Measurements from ENCODE around the gene APC. TPM values are rescaled to one million over a fixed set of nuclear protein-coding genes. Genes with fewer than 3 reads are reported as not detected.
"Not testable (repeated sequence)": the region's sequence is repeated elsewhere in the genome, so short reads cannot be mapped to it uniquely, and the experiment has no call there.

Gene APC
- total RNA-seq, 1 experiment from 2014 or later, result 40.0 TPM

DNA sequence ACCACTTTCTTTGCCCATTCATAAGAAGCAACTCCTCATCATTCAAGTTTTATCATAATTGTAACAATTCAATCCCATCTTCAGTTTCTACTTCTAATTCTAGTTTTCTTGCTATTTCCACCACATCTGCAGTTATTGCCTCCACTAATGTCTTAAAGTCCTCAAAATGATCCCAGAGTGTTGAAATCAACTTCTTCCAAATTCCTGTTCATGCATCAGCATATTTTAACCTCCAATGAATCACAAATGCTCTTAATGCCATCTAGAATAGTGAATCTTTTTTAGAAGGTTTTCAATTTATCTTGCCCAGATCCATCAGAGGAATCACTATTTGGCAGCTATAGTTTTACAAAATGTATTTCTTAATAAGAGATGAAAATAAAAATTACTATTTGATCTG lies 120.2 kb downstream of the APC start (continued):
- TF ChIP-seq ZNF416 (CRISPR knock-in tag; IDR thresholded peaks at IDR 0.05) (no peak), EMX1 (CRISPR knock-in tag; IDR thresholded peaks at IDR 0.05) (no peak)

DNA sequence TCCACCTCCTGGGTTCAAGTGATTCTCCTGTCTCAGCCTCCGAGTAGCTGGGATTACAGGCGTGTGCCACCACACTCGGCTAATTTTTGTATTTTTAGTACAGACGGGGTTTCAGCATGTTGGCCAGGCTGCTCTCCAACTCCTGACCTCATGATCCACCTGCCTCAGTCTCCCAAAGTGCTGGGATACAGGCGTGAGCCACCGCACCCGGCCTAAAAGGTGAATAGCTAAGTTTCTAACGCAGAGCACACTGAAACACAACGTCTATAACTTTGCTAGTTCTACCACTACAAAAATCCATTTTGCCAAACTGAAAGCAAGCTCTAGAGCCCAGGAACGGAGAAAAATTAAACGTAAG lies 122.9 kb downstream of the APC start:
- peak overlapping the region; percentile 89 for H3K27ac Mint-ChIP-seq
- not testable (repeated sequence) for H3K9me3 Mint-ChIP-seq; ATAC-seq; DNase-seq (ENCODE audit: low spot score)
- H3K4me3 Mint-ChIP-seq, result peak overlapping the region; percentile 96
- ChIA-PET POLR2A (interaction anchor here (1.1 to 1.7 kb wide), 3 partner anchors 12 to 169 kb away, joined by 3 to 5 read pairs (median 3); no protein-coding TSS in a partner anchor), CTCF (interaction anchor here (0.9 to 1.9 kb wide), 4 partner anchors 12 to 368 kb away, joined by 3 to 21 read pairs (median 6); partner anchors contain the start of gene REEP5)
- peaks cover 28% of the 10 kb centered on the region for H3K27me3 Mint-ChIP-seq (ENCODE audit: low read depth)
- 0 out of 2 replicates have a peak, but pooled peaks have one; percentile 4 for TF ChIP-seq ZNF317 (CRISPR knock-in tag; IDR thresholded peaks at IDR 0.05; ENCODE audit: borderline replicate concordance, low read depth)
- peaks cover 25% of the 10 kb centered on the region for H3K36me3 Mint-ChIP-seq
- H3K4me1 Mint-ChIP-seq, result peaks cover 17% of the 10 kb centered on the region

DNA sequence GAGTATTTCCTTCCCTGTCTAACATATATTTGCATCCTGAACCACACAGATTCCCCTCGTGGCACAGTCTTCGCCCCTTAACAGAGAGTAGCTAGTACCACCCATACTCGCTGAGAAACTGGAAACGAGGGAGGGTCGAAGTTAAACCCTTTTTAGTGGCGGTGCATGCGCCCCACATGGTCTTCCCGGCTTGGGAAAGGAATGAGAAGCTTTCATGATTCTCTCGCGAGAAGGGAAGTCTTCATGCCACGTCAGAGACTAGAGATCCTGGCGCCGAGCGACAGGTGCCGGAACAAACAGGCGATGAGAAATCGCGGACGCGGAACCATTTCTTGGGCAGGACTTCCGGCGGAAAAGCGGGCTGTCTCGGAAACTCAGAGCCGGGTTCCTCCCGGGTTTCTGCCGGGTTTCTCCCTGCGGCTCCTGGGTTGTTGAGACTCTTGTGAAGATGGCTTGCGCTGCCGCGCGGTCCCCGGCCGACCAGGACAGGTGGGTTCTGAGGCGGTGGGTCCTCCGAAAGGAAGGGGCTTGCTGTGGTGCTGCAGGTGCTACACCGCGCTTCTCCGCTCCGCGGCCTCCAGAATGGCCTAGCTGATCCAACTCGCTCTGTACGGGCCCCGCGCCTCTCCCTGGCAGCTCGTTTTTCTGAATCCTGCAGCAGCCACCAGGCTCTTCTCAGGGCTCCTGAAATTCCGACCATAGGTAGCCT lies 123.4 kb downstream of the APC start, which contains the start of gene SRP19:
Gene SRP19 (plus strand): TSS at position 359 of the 709 bp plus-strand sequence. CDS start 90 bp downstream, at position 449.
- ATAC-seq (peak; percentile 93), DNase-seq (ENCODE audit: low spot score) (peak; percentile 91)
- Mint-ChIP-seq H3K27me3 (ENCODE audit: low read depth) (peaks cover 25% of the 10 kb centered on the region), H3K27ac (peak within 1 kb of the TSS; percentile 96), H3K4me1 (peaks cover 17% of the 10 kb centered on the region), H3K4me3 (peak within 1 kb of the TSS; percentile 96), H3K9me3 (peaks cover 5% of the 10 kb centered on the region; the same call in 1 of the 2 replicates), H3K36me3 (peaks cover 28% of the 10 kb centered on the region)
- CTCF ChIA-PET, result interaction anchor here (0.9 to 1.9 kb wide), 6 partner anchors 13 to 700 kb away, joined by 3 to 21 read pairs (median 4); partner anchors contain the start of gene REEP5
- POLR2A ChIA-PET, result interaction anchor here (0.6 to 1.7 kb wide), 4 partner anchors 11 to 170 kb away, joined by 3 to 5 read pairs (median 3); no protein-coding TSS in a partner anchor
- TF ChIP-seq NR2C2 (CRISPR knock-in tag; IDR thresholded peaks at IDR 0.05) (peak; percentile 85), ZNF317 (CRISPR knock-in tag; IDR thresholded peaks at IDR 0.05; ENCODE audit: borderline replicate concordance, low read depth) (0 out of 2 replicates have a peak, but pooled peaks have one; percentile 6), ZNF396 (CRISPR knock-in tag; IDR thresholded peaks at IDR 0.05; ENCODE audit: borderline replicate concordance) (no peak), NR3C1 (CRISPR knock-in tag; conservative IDR thresholded peaks at IDR 0.05; ENCODE audit: low read depth) (no peak), CBFB (CRISPR knock-in tag; IDR thresholded peaks at IDR 0.05; ENCODE audit: low read depth) (no peak), ZNF219 (CRISPR knock-in tag; IDR thresholded peaks at IDR 0.05; ENCODE audit: borderline replicate concordance) (no peak), SOX15 (CRISPR knock-in tag; IDR thresholded peaks at IDR 0.05) (no peak), KAT7 (CRISPR knock-in tag; IDR thresholded peaks at IDR 0.05; ENCODE audit: borderline replicate concordance) (no peak), TCF7 (CRISPR knock-in tag; IDR thresholded peaks at IDR 0.05; ENCODE audit: low read depth) (no peak), ATF1 (CRISPR knock-in tag; IDR thresholded peaks at IDR 0.05) (0 out of 2 replicates have a peak, but pooled peaks have one; percentile 21)
- TF ChIP-seq, protein P1, sequence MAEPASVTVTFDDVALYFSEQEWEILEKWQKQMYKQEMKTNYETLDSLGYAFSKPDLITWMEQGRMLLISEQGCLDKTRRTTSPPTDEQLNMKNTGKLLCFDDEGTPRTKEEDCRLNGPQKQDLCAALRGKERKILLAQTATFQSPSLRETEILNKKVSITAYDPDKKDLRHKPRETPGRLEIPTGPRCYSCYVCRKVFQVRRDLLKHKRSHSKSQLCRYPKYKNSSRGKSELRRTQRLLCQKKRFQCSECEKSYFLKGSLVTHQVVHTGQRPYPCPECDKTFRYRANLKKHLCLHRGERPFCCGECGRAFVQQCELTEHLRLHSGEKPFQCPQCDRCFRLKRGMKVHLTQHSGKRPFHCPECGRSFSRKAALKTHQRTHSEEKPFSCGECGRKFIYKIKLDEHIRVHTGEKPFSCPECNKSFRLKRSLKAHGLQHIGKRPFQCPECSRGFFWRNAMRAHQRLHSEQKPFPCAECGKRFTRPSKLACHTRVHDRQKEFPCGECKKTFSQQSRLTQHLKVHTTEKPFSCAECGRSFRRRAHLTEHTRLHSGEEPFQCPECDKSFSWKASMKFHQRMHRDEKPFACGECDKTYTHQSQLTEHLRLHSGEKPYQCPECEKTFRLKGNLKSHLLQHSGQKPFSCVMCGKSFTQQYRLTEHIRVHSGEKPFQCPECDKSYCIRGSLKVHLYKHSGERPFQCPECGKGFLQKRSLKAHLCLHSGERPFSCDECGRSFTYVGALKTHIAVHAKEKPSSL (CRISPR knock-in tag; conservative IDR thresholded peaks at IDR 0.05), result no peak
- TF ChIP-seq, protein P2, sequence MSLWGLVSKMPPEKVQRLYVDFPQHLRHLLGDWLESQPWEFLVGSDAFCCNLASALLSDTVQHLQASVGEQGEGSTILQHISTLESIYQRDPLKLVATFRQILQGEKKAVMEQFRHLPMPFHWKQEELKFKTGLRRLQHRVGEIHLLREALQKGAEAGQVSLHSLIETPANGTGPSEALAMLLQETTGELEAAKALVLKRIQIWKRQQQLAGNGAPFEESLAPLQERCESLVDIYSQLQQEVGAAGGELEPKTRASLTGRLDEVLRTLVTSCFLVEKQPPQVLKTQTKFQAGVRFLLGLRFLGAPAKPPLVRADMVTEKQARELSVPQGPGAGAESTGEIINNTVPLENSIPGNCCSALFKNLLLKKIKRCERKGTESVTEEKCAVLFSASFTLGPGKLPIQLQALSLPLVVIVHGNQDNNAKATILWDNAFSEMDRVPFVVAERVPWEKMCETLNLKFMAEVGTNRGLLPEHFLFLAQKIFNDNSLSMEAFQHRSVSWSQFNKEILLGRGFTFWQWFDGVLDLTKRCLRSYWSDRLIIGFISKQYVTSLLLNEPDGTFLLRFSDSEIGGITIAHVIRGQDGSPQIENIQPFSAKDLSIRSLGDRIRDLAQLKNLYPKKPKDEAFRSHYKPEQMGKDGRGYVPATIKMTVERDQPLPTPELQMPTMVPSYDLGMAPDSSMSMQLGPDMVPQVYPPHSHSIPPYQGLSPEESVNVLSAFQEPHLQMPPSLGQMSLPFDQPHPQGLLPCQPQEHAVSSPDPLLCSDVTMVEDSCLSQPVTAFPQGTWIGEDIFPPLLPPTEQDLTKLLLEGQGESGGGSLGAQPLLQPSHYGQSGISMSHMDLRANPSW (CRISPR knock-in tag; conservative IDR thresholded peaks at IDR 0.05; ENCODE audit: low read depth), result no peak
- TF ChIP-seq, protein P3, sequence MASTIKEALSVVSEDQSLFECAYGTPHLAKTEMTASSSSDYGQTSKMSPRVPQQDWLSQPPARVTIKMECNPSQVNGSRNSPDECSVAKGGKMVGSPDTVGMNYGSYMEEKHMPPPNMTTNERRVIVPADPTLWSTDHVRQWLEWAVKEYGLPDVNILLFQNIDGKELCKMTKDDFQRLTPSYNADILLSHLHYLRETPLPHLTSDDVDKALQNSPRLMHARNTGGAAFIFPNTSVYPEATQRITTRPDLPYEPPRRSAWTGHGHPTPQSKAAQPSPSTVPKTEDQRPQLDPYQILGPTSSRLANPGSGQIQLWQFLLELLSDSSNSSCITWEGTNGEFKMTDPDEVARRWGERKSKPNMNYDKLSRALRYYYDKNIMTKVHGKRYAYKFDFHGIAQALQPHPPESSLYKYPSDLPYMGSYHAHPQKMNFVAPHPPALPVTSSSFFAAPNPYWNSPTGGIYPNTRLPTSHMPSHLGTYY (CRISPR knock-in tag; IDR thresholded peaks at IDR 0.05), result no peak
- TF ChIP-seq, protein P4, sequence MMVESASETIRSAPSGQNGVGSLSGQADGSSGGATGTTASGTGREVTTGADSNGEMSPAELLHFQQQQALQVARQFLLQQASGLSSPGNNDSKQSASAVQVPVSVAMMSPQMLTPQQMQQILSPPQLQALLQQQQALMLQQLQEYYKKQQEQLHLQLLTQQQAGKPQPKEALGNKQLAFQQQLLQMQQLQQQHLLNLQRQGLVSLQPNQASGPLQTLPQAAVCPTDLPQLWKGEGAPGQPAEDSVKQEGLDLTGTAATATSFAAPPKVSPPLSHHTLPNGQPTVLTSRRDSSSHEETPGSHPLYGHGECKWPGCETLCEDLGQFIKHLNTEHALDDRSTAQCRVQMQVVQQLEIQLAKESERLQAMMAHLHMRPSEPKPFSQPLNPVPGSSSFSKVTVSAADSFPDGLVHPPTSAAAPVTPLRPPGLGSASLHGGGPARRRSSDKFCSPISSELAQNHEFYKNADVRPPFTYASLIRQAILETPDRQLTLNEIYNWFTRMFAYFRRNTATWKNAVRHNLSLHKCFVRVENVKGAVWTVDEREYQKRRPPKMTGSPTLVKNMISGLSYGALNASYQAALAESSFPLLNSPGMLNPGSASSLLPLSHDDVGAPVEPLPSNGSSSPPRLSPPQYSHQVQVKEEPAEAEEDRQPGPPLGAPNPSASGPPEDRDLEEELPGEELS (CRISPR knock-in tag; IDR thresholded peaks at IDR 0.05), result peak; percentile 52; the same call in 1 of the 2 replicates
- TF ChIP-seq, protein P5, sequence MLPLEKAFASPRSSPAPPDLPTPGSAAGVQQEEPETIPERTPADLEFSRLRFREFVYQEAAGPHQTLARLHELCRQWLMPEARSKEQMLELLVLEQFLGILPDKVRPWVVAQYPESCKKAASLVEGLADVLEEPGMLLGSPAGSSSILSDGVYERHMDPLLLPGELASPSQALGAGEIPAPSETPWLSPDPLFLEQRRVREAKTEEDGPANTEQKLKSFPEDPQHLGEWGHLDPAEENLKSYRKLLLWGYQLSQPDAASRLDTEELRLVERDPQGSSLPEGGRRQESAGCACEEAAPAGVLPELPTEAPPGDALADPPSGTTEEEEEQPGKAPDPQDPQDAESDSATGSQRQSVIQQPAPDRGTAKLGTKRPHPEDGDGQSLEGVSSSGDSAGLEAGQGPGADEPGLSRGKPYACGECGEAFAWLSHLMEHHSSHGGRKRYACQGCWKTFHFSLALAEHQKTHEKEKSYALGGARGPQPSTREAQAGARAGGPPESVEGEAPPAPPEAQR (CRISPR knock-in tag; IDR thresholded peaks at IDR 0.05), result no peak
- TF ChIP-seq, protein P6, sequence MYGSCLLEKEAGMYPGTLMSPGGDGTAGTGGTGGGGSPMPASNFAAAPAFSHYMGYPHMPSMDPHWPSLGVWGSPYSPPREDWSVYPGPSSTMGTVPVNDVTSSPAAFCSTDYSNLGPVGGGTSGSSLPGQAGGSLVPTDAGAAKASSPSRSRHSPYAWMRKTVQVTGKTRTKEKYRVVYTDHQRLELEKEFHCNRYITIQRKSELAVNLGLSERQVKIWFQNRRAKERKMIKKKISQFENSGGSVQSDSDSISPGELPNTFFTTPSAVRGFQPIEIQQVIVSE (CRISPR knock-in tag; IDR thresholded peaks at IDR 0.05; ENCODE audit: borderline replicate concordance), result no peak
- TF ChIP-seq, protein P7, sequence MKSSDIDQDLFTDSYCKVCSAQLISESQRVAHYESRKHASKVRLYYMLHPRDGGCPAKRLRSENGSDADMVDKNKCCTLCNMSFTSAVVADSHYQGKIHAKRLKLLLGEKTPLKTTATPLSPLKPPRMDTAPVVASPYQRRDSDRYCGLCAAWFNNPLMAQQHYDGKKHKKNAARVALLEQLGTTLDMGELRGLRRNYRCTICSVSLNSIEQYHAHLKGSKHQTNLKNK (CRISPR knock-in tag; IDR thresholded peaks at IDR 0.05), result no peak

Data from WTC11 (cell line).